Measurements from ENCODE around the gene EXOC7. TPM values are rescaled to one million over a fixed set of nuclear protein-coding genes. Genes with fewer than 3 reads are reported as not detected.

EXOC7 gene
- total RNA-seq, 4 donors from 2014 or later = 51.7 to 87.3 (median 75.1) TPM

DNA sequence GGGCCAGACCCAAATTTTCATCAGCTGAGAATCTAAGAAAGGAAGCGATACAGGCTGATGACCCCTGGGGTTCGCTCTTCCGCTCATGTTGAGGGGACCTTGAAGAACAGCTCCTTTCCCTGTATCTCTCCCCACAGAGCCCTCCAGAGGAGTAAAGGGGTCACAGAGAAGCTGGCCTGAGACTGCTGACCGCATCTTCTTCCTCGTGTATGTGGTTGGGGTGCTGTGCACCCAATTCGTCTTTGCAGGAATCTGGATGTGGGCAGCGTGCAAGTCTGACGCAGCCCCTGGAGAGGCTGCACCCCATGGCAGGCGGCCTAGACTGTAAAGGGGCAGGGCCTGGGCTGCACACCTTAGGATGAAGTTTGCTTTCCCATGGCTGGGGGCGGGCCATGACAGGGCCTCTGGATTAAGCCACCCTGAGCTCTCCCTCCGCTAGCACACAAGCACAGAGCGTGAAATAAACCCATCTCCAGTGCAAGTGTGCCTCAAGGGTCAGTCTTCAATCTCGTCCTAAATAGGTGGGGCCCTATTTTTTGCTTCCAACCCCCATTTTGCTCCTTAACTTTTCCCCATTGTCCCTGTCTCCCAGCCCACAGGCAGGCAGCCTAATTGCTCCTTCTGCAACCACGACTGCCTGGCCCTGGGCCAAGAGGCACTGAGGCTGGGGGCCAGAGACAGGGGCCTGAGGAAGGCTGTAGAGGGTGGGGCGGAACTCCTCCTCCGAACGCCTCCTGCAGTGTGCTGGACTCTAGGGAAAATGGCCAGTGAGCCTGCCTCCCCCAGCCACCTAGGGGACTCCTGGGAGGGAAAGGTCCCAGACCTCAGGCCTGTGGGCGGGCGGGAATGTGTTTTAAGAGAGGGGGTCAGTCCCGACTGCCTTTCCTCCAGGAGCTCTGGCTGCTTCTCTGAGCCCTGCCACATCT, 21.0 kb downstream of the EXOC7 start:
- Histone ChIP-seq H3K27ac (no peak overlapping the region), H3K9me3 (no peaks in the 10 kb centered on the region), H3K27me3 (peaks cover 0 to 21% of the 10 kb centered on the region in 2 donors), H3K36me3 (peaks cover 0 to 57% (median 14%) of the 10 kb centered on the region in 3 donors), H3K4me1 (peaks cover 0 to 14% (median 3%) of the 10 kb centered on the region in 4 donors), H3K4me3 (no peak overlapping the region)
- DNase-seq (ENCODE audit: low spot score in 2 of 2) = no peak
- 76 to 81% methylated on average over 17 to 18 of the region's 20 CpGs for WGBS, 2 donors
- TF ChIP-seq POLR2A (IDR thresholded peaks at IDR 0.05) (no peak), CTCF (IDR thresholded peaks at IDR 0.05) (no peak), EP300 (IDR thresholded peaks at IDR 0.05) (no peak)

- DNase-seq (ENCODE audit: low spot score in 2 of 2) = no peak
- Histone ChIP-seq H3K27ac (no peak overlapping the region), H3K27me3 (peaks cover 0 to 31% of the 10 kb centered on the region in 2 donors), H3K36me3 (peaks cover 0 to 46% (median 13%) of the 10 kb centered on the region in 3 donors), H3K9me3 (no peaks in the 10 kb centered on the region), H3K4me3 (no peak overlapping the region), H3K4me1 (peaks cover 0 to 23% (median 12%) of the 10 kb centered on the region in 4 donors)
- no peak for TF ChIP-seq POLR2A (IDR thresholded peaks at IDR 0.05)
- no peak for TF ChIP-seq EP300 (IDR thresholded peaks at IDR 0.05)
- no peak for TF ChIP-seq CTCF (IDR thresholded peaks at IDR 0.05)
- 64 to 74% methylated on average over 25 to 27 of the region's 27 CpGs for WGBS, 2 donors
These were observed 22.0 kb downstream of the EXOC7 start for GRCh38 chr17:76081295-76082210.

DNA sequence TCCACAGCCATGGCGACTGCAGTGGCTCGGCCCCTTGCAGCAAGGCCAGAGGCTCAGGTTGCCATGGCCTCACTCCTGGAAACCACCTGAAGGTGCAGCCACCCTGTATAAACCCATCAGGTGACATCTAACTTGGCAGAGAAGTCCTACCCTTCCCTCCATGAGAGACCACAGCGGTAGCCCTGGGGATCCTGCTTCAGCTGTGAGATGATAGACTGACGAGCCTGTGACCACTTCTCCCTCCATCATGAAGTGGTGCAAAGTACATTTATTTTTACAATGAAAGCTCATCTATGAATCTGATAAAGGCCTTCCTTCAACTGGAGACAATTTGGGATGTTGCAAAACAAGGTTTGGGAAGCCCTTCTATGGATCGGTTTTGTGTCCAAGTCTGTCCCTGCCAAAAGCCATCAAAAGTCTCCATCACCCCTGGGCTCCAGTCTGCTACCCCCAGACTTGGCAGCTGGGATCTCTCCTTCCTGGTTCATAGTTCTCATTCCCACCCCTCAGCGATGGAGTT, 22.8 kb downstream of the EXOC7 start:
- Histone ChIP-seq H3K4me1 (peaks cover 0 to 31% (median 19%) of the 10 kb centered on the region in 4 donors), H3K36me3 (peaks cover 0 to 39% (median 9%) of the 10 kb centered on the region in 3 donors), H3K27me3 (peaks cover 0 to 38% of the 10 kb centered on the region in 2 donors), H3K4me3 (no peak overlapping the region), H3K27ac (no peak overlapping the region), H3K9me3 (no peaks in the 10 kb centered on the region)
- 44 to 59% methylated on average over 4 to 6 of the region's 6 CpGs for WGBS, 2 donors
- TF ChIP-seq POLR2A (IDR thresholded peaks at IDR 0.05) = no peak
- no peak for TF ChIP-seq CTCF (IDR thresholded peaks at IDR 0.05)
- TF ChIP-seq EP300 (IDR thresholded peaks at IDR 0.05) = no peak
- no peak for DNase-seq (ENCODE audit: low spot score in 2 of 2)

- no peaks in the 10 kb centered on the region for H3K9me3 ChIP-seq
- peaks cover 0 to 32% (median 3%) of the 10 kb centered on the region in 3 donors for H3K36me3 ChIP-seq
- H3K4me3 ChIP-seq = no peak overlapping the region
- WGBS, 2 donors = 4 to 7% methylated on average over 10 to 23 of the region's 23 CpGs
- peaks cover 0 to 37% (median 25%) of the 10 kb centered on the region in 4 donors for H3K4me1 ChIP-seq
- TF ChIP-seq POLR2A (IDR thresholded peaks at IDR 0.05) = no peak
- no peak for DNase-seq (ENCODE audit: low spot score in 2 of 2)
- H3K27me3 ChIP-seq = peaks cover 0 to 45% of the 10 kb centered on the region in 2 donors
- no peak overlapping the region for H3K27ac ChIP-seq
These were observed 23.4 kb downstream of the EXOC7 start for GRCh38 chr17:76079956-76080767.

Data from tibial nerve (tissue), 4 donors.